HFFc6 (cell line): ENCODE data around the gene SPDYE4. TPM values are rescaled to one million over a fixed set of nuclear protein-coding genes. Genes with fewer than 3 reads are reported as not detected.

Experiments used
- DNase-seq: peaks from one replicate; pipeline ENCODE4 v3.0.0-alpha.2; 2018
- H3K27ac Mint-ChIP-seq: 2 replicates; pipeline ENCODE4 v1.8.0; 2020; ENCODE audit warnings: mild to moderate bottlenecking, mixed read lengths
- H3K27me3 Mint-ChIP-seq: 2 replicates; pipeline ENCODE4 v1.8.0; 2021; ENCODE audit warnings: mild to moderate bottlenecking, moderate library complexity, mixed read lengths; ENCODE audit not compliant: insufficient read depth
- H3K36me3 Mint-ChIP-seq: 2 replicates; pipeline ENCODE4 v1.8.0; 2021; ENCODE audit warnings: low read depth, mixed read lengths
- H3K4me1 Mint-ChIP-seq: 2 replicates; pipeline ENCODE4 v1.8.0; 2020; ENCODE audit warnings: low read depth, mixed read lengths
- H3K4me3 Mint-ChIP-seq: 2 replicates; pipeline ENCODE4 v1.8.0; 2020; ENCODE audit warnings: mild to moderate bottlenecking, moderate library complexity, mixed read lengths
- H3K9me3 Mint-ChIP-seq: 2 replicates; pipeline ENCODE4 v1.8.0; 2020; ENCODE audit warnings: mild to moderate bottlenecking, mixed read lengths
- CTCF ChIP-seq: fragments of 200-600 bp; sonication (generic); IDR thresholded peaks from 2 replicates; pipeline ENCODE4 v1.5.0; 2021; ENCODE audit warnings: antibody characterized with exemption, mild to moderate bottlenecking
- total RNA-seq, 6 experiments: library from RNA; stranded (reverse); fragmentation: NEBNext Ultra II Directional; extraction: Animal tissue kit (Norgen Biotek cat#: 25700); gene quantifications; 2 replicates in 1 of 6; 3 replicates in 5 of 6; pipeline ENCODE4 v1.2.3, GENCODE V29; 2021

Gene SPDYE4
- total RNA-seq, 6 experiments from 2014 or later, result not detected

GRCh38 chr17:8724451-8724850, 33.9 kb downstream of the SPDYE4 start:
- H3K36me3 Mint-ChIP-seq, result no peaks in the 10 kb centered on the region
- peaks cover 30% of the 10 kb centered on the region for H3K27me3 Mint-ChIP-seq
- TF ChIP-seq CTCF, result no peak
- no peak overlapping the region for H3K4me3 Mint-ChIP-seq
- no peak for DNase-seq
- H3K9me3 Mint-ChIP-seq, result no peaks in the 10 kb centered on the region
- H3K27ac Mint-ChIP-seq, result no peak overlapping the region
- no peaks in the 10 kb centered on the region for H3K4me1 Mint-ChIP-seq

- no peak overlapping the region for H3K4me3 Mint-ChIP-seq
- H3K27ac Mint-ChIP-seq, result no peak overlapping the region
- H3K4me1 Mint-ChIP-seq, result no peaks in the 10 kb centered on the region
- peaks cover 15% of the 10 kb centered on the region for H3K27me3 Mint-ChIP-seq
- no peak for TF ChIP-seq CTCF
- no peaks in the 10 kb centered on the region for H3K36me3 Mint-ChIP-seq
- no peak for DNase-seq
- H3K9me3 Mint-ChIP-seq, result peaks cover 11% of the 10 kb centered on the region; the same call in 1 of the 2 replicates
Measured at GRCh38 chr17:8720596-8720995, 37.8 kb downstream of the SPDYE4 start.

- H3K9me3 Mint-ChIP-seq, result peaks cover 11% of the 10 kb centered on the region; the same call in 1 of the 2 replicates
- TF ChIP-seq CTCF, result no peak
- H3K4me1 Mint-ChIP-seq, result no peaks in the 10 kb centered on the region
- H3K36me3 Mint-ChIP-seq, result no peaks in the 10 kb centered on the region
- DNase-seq, result no peak
- no peak overlapping the region for H3K4me3 Mint-ChIP-seq
- no peak overlapping the region for H3K27ac Mint-ChIP-seq
- peaks cover 13% of the 10 kb centered on the region for H3K27me3 Mint-ChIP-seq
Measured at GRCh38 chr17:8719291-8720246, 38.8 kb downstream of the SPDYE4 start.

GRCh38 chr17:8718001-8718563, 40.3 kb downstream of the SPDYE4 start:
- TF ChIP-seq CTCF, result no peak
- peaks cover 11% of the 10 kb centered on the region; the same call in 1 of the 2 replicates for H3K9me3 Mint-ChIP-seq
- H3K4me1 Mint-ChIP-seq, result no peaks in the 10 kb centered on the region
- H3K27ac Mint-ChIP-seq, result no peak overlapping the region
- H3K4me3 Mint-ChIP-seq, result no peak overlapping the region
- H3K27me3 Mint-ChIP-seq, result peaks cover 7% of the 10 kb centered on the region; the same call in 1 of the 2 replicates
- no peaks in the 10 kb centered on the region for H3K36me3 Mint-ChIP-seq
- no peak for DNase-seq

- H3K9me3 Mint-ChIP-seq, result peaks cover 11% of the 10 kb centered on the region; the same call in 1 of the 2 replicates
- no peaks in the 10 kb centered on the region for H3K36me3 Mint-ChIP-seq
Measured at GRCh38 chr17:8713878-8714277, 44.5 kb downstream of the SPDYE4 start.

More at GRCh38 chr17:8713878-8714277, 44.5 kb downstream of the SPDYE4 start:
- DNase-seq, result no peak
- TF ChIP-seq CTCF, result no peak
- Mint-ChIP-seq H3K4me1 (no peaks in the 10 kb centered on the region), H3K4me3 (no peak overlapping the region), H3K27me3 (peaks cover 8% of the 10 kb centered on the region), H3K27ac (no peak overlapping the region)
